ENCODE results near the gene GLS2.
A peak's percentile ranks its signal among the peaks of the same experiment; 100 is the strongest.

GLS2 gene

GRCh38 chr12:56468216-56469006 is 19.6 kb downstream of the GLS2 start, which contains the start of gene SPRYD4:
Gene SPRYD4 (plus strand): TSS chr12:56468578. CDS start chr12:56468592, 14 bp downstream.
- TF ChIP-seq CTCF (conservative IDR thresholded peaks at IDR 0.05) = peak; percentile 66
- H3K27ac ChIP-seq = peak within 1 kb of the TSS; percentile 97

- no peak overlapping the region for H3K27ac ChIP-seq
- no peak for TF ChIP-seq CTCF (conservative IDR thresholded peaks at IDR 0.05)
Observed at GRCh38 chr12:56462565-56462964, 25.4 kb downstream of the GLS2 start.

DNA sequence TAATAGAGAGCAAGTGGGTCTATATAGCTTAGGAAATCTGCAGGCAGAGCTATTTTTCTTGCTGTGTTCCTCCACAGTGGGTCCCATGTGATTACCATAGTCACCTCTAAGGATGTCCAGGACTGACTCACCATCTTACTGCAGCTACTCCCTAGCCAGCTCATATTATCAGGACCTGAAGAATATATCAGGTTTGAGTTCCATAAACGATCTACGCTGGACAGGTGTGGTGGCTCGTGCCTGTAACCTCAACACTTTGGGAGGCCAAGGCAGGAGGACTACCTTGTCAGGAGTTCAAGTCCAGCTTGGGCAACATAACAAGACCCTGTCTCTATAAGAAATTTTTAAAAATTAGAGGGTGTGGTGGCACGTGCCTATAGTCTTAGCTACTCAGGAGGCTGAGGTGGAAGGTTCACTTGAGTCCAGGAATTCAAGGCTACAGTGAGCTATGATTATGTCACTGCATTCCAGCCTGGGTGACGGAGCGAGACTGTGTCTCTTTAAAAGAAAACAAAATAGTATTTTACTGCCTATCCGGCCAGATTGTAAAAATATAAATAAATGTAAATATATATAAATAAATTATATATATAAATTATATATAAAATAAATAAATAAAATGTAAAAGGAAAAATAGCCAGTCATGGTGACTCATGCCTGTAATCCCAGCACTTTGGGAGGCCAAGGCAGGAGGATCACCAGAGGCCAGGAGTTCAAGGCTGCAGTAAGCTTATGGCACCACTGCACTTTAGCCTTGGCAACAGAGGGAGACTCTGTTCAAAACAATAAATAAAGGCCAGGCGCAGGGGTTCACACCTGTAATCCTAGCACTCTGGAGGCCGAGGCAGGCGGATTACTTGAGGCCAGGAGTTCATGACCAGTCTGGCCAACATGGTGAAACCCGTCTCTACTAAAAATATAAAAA is 26.5 kb downstream of the GLS2 start:
- H3K27ac ChIP-seq = no peak overlapping the region

GRCh38 chr12:56457817-56458216 is 30.1 kb downstream of the GLS2 start:
- TF ChIP-seq CTCF (conservative IDR thresholded peaks at IDR 0.05) = no peak
- no peak overlapping the region for H3K27ac ChIP-seq

More for the DNA sequence above, 26.5 kb downstream of the GLS2 start:
- no peak for TF ChIP-seq CTCF (conservative IDR thresholded peaks at IDR 0.05)

DNA sequence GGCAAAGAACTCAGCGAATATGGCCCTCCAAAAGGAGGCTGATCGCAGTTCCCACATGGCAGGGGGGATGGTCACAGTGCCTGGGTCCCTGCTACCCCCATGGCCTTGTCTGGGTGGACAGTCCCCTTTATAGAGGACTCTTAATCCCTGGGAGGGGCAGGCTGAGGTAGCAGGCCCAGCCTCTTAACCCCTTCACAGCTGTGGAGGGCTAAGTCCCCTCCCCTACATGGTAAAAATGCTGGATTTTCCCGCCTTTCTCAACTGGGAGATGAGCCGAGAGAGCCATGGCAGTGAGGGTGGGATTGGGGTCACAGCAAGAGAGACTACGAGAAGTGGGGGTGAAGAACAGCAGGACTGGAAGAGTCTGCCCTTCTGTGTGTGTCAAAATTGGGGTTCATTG is 33.4 kb downstream of the GLS2 start, which contains the start of gene MIP:
Gene MIP (minus strand): TSS at position 101 of the 400 bp plus-strand sequence. CDS start 44 bp downstream, at position 57.
- no peak for TF ChIP-seq CTCF (conservative IDR thresholded peaks at IDR 0.05)
- H3K27ac ChIP-seq = no peak within 1 kb of the TSS

GRCh38 chr12:56451147-56451546 is 36.8 kb downstream of the GLS2 start:
- no peak for TF ChIP-seq CTCF (conservative IDR thresholded peaks at IDR 0.05)
- no peak overlapping the region for H3K27ac ChIP-seq

DNA sequence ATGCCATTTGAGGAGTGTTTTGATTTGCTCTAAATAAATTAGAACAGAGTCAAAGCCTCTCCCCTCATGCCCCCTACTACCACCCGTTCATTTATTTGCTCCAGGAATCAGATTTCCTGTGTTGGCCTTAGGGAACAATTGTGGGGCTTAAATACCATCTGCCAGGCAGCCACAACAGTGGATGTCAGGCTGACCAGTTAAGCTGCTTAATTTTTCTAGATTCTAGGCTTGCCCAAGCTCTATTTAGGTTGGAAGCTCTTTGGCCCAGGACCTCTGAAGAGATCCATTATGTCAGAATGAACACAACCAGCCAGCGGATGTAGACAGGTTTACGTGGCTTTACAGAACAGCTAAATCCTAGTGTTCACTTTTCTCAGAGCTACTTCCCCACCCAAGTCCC is 37.7 kb downstream of the GLS2 start:
- peak overlapping the region; percentile 85 for H3K27ac ChIP-seq
- no peak for TF ChIP-seq CTCF (conservative IDR thresholded peaks at IDR 0.05)
